Osteocyte (in vitro differentiated cells): ENCODE results near the gene CDH18. TPM values are rescaled to one million over a fixed set of nuclear protein-coding genes. Genes with fewer than 3 reads are reported as not detected.

Experiments used
- DNase-seq: peaks from one replicate; pipeline ENCODE4 v3.0.0; 2021; ENCODE audit warnings: mixed read lengths; ENCODE audit not compliant: unreplicated experiment; ENCODE audit errors: extremely low spot score
- H3K27ac Mint-ChIP-seq: one replicate; pipeline ENCODE4 v1.8.0; 2021; ENCODE audit warnings: mild to moderate bottlenecking, mixed read lengths; ENCODE audit not compliant: unreplicated experiment
- H3K27me3 Mint-ChIP-seq: one replicate; pipeline ENCODE4 v1.8.0; 2021; ENCODE audit warnings: mixed read lengths; ENCODE audit not compliant: unreplicated experiment
- H3K36me3 Mint-ChIP-seq: one replicate; pipeline ENCODE4 v1.8.0; 2021; ENCODE audit warnings: mixed read lengths; ENCODE audit not compliant: unreplicated experiment
- H3K4me1 Mint-ChIP-seq: one replicate; pipeline ENCODE4 v1.8.0; 2021; ENCODE audit warnings: mixed read lengths; ENCODE audit not compliant: unreplicated experiment
- H3K4me3 Mint-ChIP-seq: one replicate; pipeline ENCODE4 v1.8.0; 2021; ENCODE audit warnings: mild to moderate bottlenecking, moderate library complexity, mixed read lengths; ENCODE audit not compliant: unreplicated experiment
- H3K9me3 Mint-ChIP-seq: one replicate; pipeline ENCODE4 v1.8.0; 2021; ENCODE audit warnings: mixed read lengths; ENCODE audit not compliant: unreplicated experiment
- CTCF ChIP-seq: fragments of 200-600 bp; sonication (generic); IDR thresholded peaks from 2 replicates; pipeline ENCODE4 v1.5.0; 2021; ENCODE audit warnings: antibody characterized with exemption, mild to moderate bottlenecking, moderate library complexity
- total RNA-seq: library from RNA; stranded (reverse); gene quantifications from 2 replicates; pipeline ENCODE4 v1.2.1, GENCODE V29; 2021

CDH18 gene
- total RNA-seq, 1 donor from 2014 or later, result not detected

- no peaks in the 10 kb centered on the region for H3K9me3 Mint-ChIP-seq
- H3K4me1 Mint-ChIP-seq, result peaks cover 15% of the 10 kb centered on the region
- H3K36me3 Mint-ChIP-seq, result no peaks in the 10 kb centered on the region
- peak overlapping the region; percentile 61 for H3K27ac Mint-ChIP-seq
- no peaks in the 10 kb centered on the region for H3K27me3 Mint-ChIP-seq
- TF ChIP-seq CTCF, result no peak
- no peak for DNase-seq
- H3K4me3 Mint-ChIP-seq, result peak overlapping the region; percentile 64
Observed at GRCh38 chr5:19866090-19866450, 121.9 kb downstream of the CDH18 start.

GRCh38 chr5:19865336-19866089 lies 122.5 kb downstream of the CDH18 start:
- DNase-seq, result no peak
- TF ChIP-seq CTCF, result no peak
- Mint-ChIP-seq H3K4me1 (peaks cover 15% of the 10 kb centered on the region), H3K9me3 (no peaks in the 10 kb centered on the region), H3K27ac (peak overlapping the region; percentile 61), H3K27me3 (no peaks in the 10 kb centered on the region), H3K4me3 (peak overlapping the region; percentile 64), H3K36me3 (no peaks in the 10 kb centered on the region)

- no peaks in the 10 kb centered on the region for H3K36me3 Mint-ChIP-seq
- peaks cover 15% of the 10 kb centered on the region for H3K4me1 Mint-ChIP-seq
- no peak for TF ChIP-seq CTCF
- H3K27ac Mint-ChIP-seq, result no peak overlapping the region
- no peaks in the 10 kb centered on the region for H3K27me3 Mint-ChIP-seq
- DNase-seq, result no peak
- no peaks in the 10 kb centered on the region for H3K9me3 Mint-ChIP-seq
- H3K4me3 Mint-ChIP-seq, result no peak overlapping the region
Observed at GRCh38 chr5:19862711-19863110, 125.3 kb downstream of the CDH18 start.

GRCh38 chr5:19859020-19859419 lies 129.0 kb downstream of the CDH18 start:
- Mint-ChIP-seq H3K9me3 (no peaks in the 10 kb centered on the region), H3K4me1 (peaks cover under 1% of the 10 kb centered on the region), H3K27me3 (no peaks in the 10 kb centered on the region), H3K27ac (no peak overlapping the region), H3K4me3 (no peak overlapping the region), H3K36me3 (no peaks in the 10 kb centered on the region)
- DNase-seq, result no peak
- TF ChIP-seq CTCF, result no peak

GRCh38 chr5:19855931-19856330 lies 132.1 kb downstream of the CDH18 start:
- TF ChIP-seq CTCF, result no peak
- Mint-ChIP-seq H3K27me3 (no peaks in the 10 kb centered on the region), H3K27ac (no peak overlapping the region), H3K4me1 (peaks cover 5% of the 10 kb centered on the region), H3K9me3 (no peaks in the 10 kb centered on the region), H3K36me3 (no peaks in the 10 kb centered on the region), H3K4me3 (no peak overlapping the region)
- no peak for DNase-seq
